HG02588 (cell line): Measurements from ENCODE around the gene ZNF229.
"Not testable (repeated sequence)": the region's sequence is repeated elsewhere in the genome, so short reads cannot be mapped to it uniquely, and the experiment has no call there.

Source experiments
- ATAC-seq: cut with Tn5 transposase; IDR thresholded peaks from one replicate; pipeline ENCODE4 v1.9.1; 2021; ENCODE audit warnings: mild to moderate bottlenecking, moderate library complexity; ENCODE audit not compliant: unreplicated experiment

ZNF229 gene

DNA sequence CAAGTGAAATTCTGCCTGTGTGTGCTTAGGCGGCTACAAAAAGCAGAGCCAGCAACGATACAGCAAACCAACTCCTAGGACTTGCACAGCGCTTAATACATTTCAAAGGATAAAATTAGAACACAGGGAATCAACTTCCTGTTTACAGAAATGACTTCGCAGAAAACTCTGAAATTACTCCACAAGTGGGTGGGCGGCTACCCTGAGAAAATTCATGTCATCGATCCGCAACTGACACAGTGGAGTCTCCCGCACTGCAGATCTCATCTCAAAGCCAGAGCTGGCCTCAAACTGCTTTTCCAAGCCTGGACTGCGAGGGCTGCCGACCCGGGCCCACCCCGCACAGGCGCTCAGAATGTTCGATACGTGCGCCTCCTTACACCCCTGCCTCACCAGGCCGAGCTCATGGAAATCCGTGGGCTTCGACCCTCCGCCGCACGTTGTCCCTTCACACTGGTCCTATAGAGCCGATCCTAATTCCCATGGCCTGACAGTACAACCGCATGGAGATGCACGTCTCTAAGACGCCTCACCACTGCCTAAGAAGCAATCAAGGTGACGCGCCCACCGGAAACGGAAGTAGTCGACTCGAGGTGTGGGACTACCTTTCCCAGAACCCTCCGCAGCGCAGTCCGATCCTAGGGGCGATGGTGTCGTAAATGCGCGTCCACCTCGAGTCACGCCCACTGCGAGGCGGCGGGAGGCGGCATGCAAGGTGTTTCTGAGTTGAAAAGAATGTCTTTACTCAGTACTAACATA, at the start of gene ZNF229:
TSS of gene ZNF229 (minus strand) at position 557 of the 759 bp plus-strand sequence. CDS start 5,625 bp downstream, outside the sequence.
- no peak for ATAC-seq

DNA sequence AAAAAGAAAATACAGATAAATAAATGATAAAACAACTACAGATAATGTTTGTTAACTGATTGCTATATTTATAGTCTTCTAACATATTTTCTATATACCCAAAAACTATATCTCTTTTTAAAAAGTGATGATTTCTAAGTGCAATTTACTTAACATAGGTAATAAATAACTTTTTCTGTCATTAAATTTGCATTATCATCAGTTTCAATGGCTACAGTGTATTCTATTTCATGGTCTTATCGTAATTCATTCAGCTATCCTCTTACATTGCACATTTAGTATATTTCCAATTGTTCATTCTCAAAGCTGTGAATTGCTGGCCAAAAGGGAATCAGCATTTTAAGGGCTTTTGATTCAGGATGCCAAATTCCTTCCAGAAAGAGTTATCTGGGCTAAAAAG, 48.4 kb upstream of the ZNF229 start:
- ATAC-seq = no peak

DNA sequence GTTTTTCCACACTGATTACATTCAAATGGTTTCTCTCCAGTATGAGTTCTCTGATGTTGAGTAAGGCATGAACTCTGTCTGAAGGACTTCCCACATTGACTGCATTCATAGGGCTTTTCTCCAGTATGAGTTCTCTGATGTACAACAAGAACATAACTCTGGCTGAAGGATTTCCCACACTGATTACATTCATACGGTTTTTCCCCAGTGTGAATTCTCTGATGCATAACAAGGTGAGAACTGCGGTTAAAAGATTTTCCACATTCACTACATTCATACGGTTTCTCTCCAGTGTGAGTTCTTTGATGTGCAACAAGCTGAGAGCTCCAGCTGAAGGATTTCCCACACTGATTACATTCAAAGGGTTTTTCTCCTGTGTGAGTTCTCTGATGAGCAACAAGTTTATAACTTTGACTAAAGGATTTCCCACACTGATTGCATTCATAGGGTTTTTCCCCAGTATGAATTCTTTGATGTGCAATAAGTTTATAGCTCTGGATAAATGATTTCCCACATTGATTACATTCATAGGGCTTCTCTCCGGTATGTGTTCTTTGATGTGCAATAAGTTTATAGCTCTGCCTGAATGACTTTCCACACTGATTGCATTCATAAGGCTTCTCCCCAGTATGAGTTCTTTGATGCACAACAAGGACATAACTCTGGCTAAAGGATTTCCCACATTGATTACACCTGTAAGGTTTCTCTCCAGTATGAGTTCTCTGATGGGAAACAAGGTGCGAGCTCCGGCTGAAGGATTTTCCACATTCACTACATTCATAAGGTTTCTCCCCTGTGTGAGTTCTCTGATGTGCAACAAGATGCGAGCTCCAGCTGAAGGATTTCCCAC, 28.5 kb upstream of the ZNF229 start:
- no peak for ATAC-seq

DNA sequence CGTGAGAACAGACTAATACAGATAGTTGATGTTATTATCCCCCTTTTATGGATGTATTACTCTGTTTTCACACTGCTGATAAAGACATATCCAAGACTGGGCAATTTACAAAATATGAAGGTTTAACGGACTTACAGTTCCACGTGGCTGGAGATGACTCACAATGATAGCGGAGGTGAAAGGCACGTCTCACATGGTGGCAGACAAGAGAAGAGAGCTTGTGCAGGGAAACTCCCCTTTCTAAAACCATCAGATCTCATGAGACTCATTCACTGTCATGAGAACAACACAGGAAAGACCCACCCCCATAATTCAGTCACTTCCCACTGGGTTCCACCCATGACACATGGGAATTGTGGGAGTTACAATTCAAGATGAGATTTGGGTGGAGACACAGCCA, 20.5 kb upstream of the ZNF229 start:
- not testable (repeated sequence) for ATAC-seq

DNA sequence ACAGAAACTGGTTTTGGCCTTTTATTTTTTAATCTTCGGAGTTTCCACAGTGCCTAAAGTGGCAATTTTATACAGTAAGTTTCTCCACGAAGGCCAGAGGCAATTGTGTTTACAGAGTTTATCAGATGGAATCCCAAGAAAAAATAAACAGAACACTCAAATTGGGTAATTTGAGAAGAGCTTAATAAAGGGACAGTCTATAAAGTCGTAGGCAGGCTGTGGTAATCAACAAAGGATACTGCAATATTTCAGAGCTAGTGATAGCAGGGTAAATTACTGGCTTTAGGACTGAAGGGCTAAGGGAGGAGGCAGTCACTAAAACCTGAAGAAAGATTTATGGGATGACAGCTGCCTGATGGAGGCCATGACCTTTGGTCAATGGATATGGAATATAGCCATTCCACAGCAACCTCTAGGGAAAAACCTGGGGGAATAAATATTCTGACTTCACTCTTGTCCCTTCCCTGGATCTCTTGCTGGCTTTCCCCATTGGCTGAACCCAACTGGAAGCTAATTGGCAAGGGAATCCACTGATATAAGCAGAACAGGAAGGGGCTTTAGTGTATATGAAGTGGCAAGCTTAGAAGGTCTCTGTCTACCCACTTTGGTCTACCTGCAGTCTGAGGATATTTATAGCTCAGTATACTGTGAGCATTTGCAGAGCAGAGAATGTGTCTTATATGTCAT, 14.5 kb upstream of the ZNF229 start:
- ATAC-seq = not testable (repeated sequence)

DNA sequence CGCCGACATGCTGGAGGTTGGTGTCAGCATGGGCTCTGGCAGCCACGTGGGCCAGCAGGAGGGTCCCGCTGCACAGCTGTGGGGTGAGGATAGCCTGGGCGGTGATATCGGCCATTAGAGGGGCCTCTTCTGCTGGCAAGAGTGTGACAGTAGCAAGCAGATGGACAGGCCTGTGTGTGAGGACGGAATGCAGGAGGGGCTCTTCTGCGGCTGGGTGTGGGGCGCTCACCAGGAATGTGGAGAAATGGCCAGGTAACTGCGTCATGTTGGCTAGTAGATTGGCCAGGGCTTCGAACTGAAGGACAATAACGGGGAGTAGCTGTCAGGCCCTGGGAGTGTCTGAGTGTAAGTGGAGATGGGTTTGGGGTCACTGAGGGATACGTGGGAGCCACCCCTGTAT, 7.7 kb upstream of the ZNF229 start:
- not testable (repeated sequence) for ATAC-seq

DNA sequence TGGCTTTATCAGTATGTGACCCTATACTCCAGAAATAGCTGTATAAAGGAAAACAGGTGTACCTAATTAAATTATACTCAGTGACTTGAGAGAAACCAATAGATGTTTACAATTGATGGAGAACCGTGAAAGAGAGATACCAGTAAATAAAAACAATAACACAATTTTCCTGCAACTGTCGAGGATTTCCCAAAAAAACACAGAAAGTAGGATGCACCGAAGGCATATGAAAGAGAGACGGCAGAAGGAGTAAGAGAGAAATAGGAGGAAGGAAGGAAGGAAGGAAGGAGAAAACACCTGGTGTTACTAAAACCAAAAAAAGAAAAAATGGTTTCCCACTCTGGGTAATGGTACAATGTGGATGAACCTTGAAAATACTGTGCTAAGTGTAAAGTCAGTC, 6.8 kb upstream of the ZNF229 start:
- ATAC-seq = no peak

DNA sequence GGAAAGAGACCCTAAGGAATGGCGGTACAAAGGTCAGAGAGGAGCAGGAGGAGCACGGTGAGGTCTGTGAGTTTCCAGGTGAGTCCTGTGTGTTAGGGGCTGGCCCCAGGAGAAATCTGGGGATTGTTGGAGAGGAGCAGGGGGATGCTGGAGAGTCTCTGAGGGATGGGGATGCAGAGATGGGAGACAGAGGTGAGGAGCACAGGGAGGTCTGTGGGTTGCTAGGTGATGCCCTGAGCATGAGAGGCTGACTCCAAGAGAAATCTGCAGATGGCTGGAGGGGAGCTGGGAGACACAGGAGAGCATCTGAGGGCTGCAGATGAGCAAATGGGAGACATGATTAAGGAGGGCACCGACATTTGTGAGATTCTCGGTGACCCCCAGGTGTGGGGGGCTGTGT, 4.1 kb upstream of the ZNF229 start:
- ATAC-seq = no peak

DNA sequence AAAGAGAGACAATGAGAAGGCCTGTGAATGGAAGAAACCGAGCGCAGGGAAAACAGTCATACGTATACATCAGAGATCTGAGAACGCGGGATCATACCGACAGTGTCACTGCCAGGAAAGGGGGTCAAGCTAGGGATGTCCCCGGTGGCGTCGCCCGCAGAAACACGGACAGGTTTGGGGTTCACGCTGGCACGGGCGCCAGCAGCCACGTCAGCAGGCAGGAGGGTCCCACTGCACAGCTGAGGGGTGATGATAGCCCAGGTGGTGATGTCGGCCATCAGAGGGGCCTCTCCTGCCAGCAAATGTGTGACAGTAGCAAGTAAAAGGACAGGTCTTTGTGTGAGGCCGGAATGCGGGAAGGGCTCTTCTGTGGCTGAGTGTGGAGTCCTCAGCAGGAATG, 3.4 kb upstream of the ZNF229 start:
- no peak for ATAC-seq

DNA sequence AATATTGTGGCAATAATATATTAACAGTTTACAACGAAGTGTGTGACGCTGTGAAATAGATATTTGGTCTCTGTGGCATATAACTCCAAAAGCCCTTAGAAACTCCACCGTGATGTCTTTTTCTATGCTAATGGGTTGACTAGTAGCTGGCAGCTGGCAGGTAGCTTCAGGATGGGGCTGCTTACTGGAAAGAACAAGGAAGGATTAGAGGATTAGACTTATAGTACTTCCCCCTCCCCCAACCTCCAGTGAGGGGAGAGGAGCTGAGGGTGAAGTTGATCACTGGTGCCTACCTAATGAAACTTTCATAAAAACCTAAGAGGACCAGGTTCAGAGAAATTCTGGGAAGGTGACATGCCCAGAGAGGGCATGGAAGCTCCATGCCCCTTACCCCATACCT, 9.8 kb downstream of the ZNF229 start:
- ATAC-seq = no peak

DNA sequence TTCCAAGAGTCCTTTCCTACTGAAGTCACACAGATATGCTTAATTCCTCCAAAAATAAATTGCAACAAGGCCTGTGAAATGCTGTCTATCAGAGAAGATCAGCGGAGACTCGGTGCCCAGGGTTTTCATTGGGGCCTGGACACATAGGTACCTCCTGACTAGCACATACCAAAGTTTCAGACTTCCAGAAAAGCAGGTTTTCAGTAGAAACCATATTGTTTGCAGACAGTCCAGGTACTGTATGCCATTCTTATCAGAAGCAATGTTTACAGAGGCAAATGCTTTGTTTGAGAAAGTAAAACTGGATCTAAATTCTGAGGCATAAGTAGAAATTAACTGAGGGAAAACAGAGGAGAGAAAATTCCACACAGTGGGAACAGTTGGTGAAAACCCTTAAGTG, 12.8 kb downstream of the ZNF229 start:
- ATAC-seq = no peak

DNA sequence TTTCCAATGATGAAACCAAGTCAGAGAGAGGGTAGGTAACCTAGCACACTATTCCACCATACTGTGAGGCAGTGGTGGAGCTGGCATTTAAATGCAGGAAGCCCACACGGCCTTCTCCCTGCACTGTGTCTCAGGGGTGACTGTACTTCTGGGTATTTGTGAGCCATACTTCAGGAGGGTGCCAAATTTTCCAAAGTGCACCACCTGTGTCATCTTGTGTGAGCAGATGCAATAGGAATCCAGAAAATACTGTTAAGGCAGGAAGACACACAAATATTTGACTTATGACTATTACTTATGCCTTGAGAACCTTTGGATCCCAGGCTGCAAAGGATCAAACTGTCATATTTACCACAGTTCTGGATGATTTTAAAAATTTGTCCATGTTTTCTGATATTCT, 17.3 kb downstream of the ZNF229 start:
- ATAC-seq = no peak

DNA sequence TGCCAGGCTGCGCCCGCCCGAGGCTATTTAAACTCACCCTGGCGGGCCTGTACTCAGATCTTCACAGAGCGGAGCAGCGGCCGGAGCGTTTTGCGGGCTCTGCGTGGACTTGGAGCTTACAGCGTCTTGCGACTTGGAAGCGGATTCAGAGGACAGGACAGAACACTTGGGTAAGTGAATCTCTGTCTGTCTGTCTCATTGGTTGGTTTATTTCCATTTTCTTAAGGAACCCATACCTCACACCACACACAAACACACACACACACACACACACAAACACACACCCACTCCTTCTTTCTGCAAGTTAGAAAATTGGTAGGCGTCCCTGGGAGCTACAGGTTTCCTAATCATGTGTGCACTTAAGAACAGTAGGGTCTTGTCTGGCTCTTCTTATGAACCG, 32.7 kb downstream of the ZNF229 start:
- not testable (repeated sequence) for ATAC-seq

DNA sequence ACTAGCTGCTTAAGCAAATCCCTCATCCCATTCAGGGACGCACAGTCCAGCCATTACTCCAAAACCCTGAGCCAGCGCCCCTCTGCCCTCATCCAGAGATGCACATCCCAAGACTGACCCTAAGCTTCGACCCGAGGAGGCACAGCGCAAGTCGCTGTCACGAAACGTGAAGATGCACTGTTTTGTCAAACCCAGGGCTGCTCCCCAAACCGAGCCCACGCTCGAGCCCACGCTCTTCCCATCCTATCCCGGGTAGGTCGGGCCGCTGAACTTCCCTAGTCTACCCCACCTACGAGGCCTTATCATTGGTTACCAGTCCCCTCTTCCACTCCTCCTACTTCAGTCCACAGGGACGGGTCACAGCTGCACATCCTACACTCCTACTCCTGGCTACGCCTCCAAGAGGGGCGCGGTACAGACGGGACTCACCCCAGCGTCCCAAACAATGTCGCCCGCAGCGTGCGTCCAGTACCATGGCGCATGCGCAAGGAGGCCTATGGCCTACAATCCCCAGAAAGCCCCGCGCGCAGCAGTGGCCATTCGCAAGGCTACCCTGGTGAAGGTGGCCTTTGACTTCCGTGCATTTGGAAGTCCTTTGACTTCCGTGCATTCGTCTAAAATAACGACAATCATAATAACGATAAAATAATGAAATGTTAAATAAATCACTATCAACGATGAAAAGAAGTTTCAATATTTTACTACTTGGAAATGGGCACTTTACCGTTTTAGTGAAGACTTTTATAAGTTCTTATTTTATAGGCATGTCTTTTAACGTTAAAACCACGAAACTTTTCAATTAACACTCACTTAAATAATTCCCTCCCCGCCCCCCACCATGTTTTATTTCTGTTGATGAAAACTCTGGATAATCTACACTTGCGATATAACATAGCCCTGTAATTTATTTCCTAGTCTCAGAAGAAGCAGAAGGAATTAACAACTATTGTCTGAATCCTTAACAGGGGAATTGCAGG, 46.8 kb downstream of the ZNF229 start, which contains the start of gene ZNF285:
TSS of gene ZNF285 (minus strand) at position 470 of the 977 bp plus-strand sequence. CDS start 4,395 bp downstream, outside the sequence.
- ATAC-seq = no peak

DNA sequence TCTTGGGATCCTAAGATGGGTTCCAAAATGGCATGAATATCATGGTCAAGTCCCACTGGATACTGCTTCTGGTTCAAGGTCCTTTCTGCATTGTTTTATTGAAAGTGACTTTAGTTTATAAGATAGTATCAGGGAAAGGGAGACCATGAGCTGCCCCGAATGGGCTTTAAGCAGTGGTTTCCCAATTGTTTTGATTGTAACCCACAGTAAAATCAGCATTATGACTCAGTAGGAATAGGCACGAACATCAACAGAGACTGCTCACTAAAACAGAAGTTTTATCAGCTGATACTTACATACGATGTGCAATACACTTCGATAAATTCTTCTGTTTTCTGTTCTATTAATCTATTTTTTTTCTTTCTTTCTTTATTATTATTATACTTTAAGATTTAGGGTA, 59.0 kb downstream of the ZNF229 start:
- not testable (repeated sequence) for ATAC-seq
